Dendritic cell treated with granulocyte-macrophage colony-stimulating factor and Interleukin-4, amounts not matched to agents 40 ng/mL and 50 ng/mL, for 4 days (primary cell): ENCODE data around the gene SPON1.
"Not testable (repeated sequence)": the region's sequence is repeated elsewhere in the genome, so short reads cannot be mapped to it uniquely, and the experiment has no call there.

Experiments
- H3K27ac Mint-ChIP-seq: one replicate; pipeline ENCODE4 v1.8.0; 2022; ENCODE audit warnings: mild to moderate bottlenecking, mixed read lengths
- H3K27me3 Mint-ChIP-seq: one replicate; pipeline ENCODE4 v1.8.0; 2022; ENCODE audit warnings: mild to moderate bottlenecking, mixed read lengths
- H3K36me3 Mint-ChIP-seq: one replicate; pipeline ENCODE4 v1.8.0; 2022; ENCODE audit warnings: low read depth, mixed read lengths
- H3K4me1 Mint-ChIP-seq: one replicate; pipeline ENCODE4 v1.8.0; 2022; ENCODE audit warnings: low read depth, mixed read lengths
- H3K4me3 Mint-ChIP-seq: one replicate; pipeline ENCODE4 v1.8.0; 2022; ENCODE audit warnings: mild to moderate bottlenecking, moderate library complexity, mixed read lengths
- H3K9me3 Mint-ChIP-seq: one replicate; pipeline ENCODE4 v1.8.0; 2022; ENCODE audit warnings: mixed read lengths
- intact Hi-C: fragments of 100-400 bp; cut with micrococcal nuclease; formaldehyde crosslinking; loops from one replicate; pipeline ENCODE4 v1.15.0; 2022

Gene SPON1

GRCh38 chr11:14248580-14248981 is 286.1 kb downstream of the SPON1 start:
- H3K27ac Mint-ChIP-seq = no peak overlapping the region
- peaks cover 36% of the 10 kb centered on the region for H3K27me3 Mint-ChIP-seq
- H3K4me3 Mint-ChIP-seq = no peak overlapping the region
- no peaks in the 10 kb centered on the region for H3K9me3 Mint-ChIP-seq
- no peaks in the 10 kb centered on the region for H3K4me1 Mint-ChIP-seq
- intact Hi-C loops = no loop called here
- H3K36me3 Mint-ChIP-seq = no peaks in the 10 kb centered on the region

GRCh38 chr11:14249121-14249963 is 286.8 kb downstream of the SPON1 start:
- Mint-ChIP-seq H3K36me3 (no peaks in the 10 kb centered on the region), H3K27me3 (peaks cover 31% of the 10 kb centered on the region), H3K9me3 (no peaks in the 10 kb centered on the region), H3K4me3 (no peak overlapping the region), H3K27ac (no peak overlapping the region), H3K4me1 (no peaks in the 10 kb centered on the region)
- intact Hi-C loops = loop anchor here (1.0 kb wide), 2 partner anchors 293 to 477 kb away; no protein-coding TSS in a partner anchor

- intact Hi-C loops = no loop called here
- Mint-ChIP-seq H3K27me3 (peaks cover 27% of the 10 kb centered on the region), H3K9me3 (no peaks in the 10 kb centered on the region)
Observed at GRCh38 chr11:14251754-14252153, 289.2 kb downstream of the SPON1 start.

GRCh38 chr11:14252501-14252900 is 290.0 kb downstream of the SPON1 start:
- H3K4me3 Mint-ChIP-seq, intact Hi-C loops, H3K9me3 Mint-ChIP-seq, H3K4me1 Mint-ChIP-seq, H3K36me3 Mint-ChIP-seq, H3K27ac Mint-ChIP-seq: not testable (repeated sequence)
- peaks cover 23% of the 10 kb centered on the region for H3K27me3 Mint-ChIP-seq

More at GRCh38 chr11:14251754-14252153, 289.2 kb downstream of the SPON1 start:
- Mint-ChIP-seq H3K36me3 (no peaks in the 10 kb centered on the region), H3K4me1 (no peaks in the 10 kb centered on the region), H3K27ac (no peak overlapping the region), H3K4me3 (no peak overlapping the region)

- Mint-ChIP-seq H3K9me3 (no peaks in the 10 kb centered on the region), H3K27me3 (peaks cover 15% of the 10 kb centered on the region), H3K27ac (no peak overlapping the region), H3K4me1 (no peaks in the 10 kb centered on the region), H3K36me3 (no peaks in the 10 kb centered on the region), H3K4me3 (no peak overlapping the region)
- intact Hi-C loops = no loop called here
Observed at GRCh38 chr11:14253421-14253820, 290.9 kb downstream of the SPON1 start.

GRCh38 chr11:14253840-14254239 is 291.3 kb downstream of the SPON1 start:
- Mint-ChIP-seq H3K36me3 (no peaks in the 10 kb centered on the region), H3K27me3 (peaks cover 11% of the 10 kb centered on the region), H3K27ac (no peak overlapping the region), H3K9me3 (no peaks in the 10 kb centered on the region), H3K4me1 (no peaks in the 10 kb centered on the region), H3K4me3 (no peak overlapping the region)
- intact Hi-C loops = no loop called here

- no peaks in the 10 kb centered on the region for H3K4me1 Mint-ChIP-seq
- H3K27me3 Mint-ChIP-seq = peaks cover 14% of the 10 kb centered on the region
- H3K9me3 Mint-ChIP-seq = no peaks in the 10 kb centered on the region
- intact Hi-C loops = no loop called here
- H3K36me3 Mint-ChIP-seq = no peaks in the 10 kb centered on the region
- no peak overlapping the region for H3K27ac Mint-ChIP-seq
- no peak overlapping the region for H3K4me3 Mint-ChIP-seq
Observed at GRCh38 chr11:14254533-14255237, 292.2 kb downstream of the SPON1 start.

- Mint-ChIP-seq H3K27ac (no peak overlapping the region), H3K4me1 (no peaks in the 10 kb centered on the region), H3K27me3 (peaks cover 17% of the 10 kb centered on the region), H3K9me3 (no peaks in the 10 kb centered on the region), H3K36me3 (no peaks in the 10 kb centered on the region), H3K4me3 (no peak overlapping the region)
- intact Hi-C loops = no loop called here
Observed at GRCh38 chr11:14255238-14255534, 292.7 kb downstream of the SPON1 start.

- H3K4me3 Mint-ChIP-seq = no peak overlapping the region
- H3K27me3 Mint-ChIP-seq = peaks cover 22% of the 10 kb centered on the region
- no peaks in the 10 kb centered on the region for H3K9me3 Mint-ChIP-seq
- intact Hi-C loops = no loop called here
- no peak overlapping the region for H3K27ac Mint-ChIP-seq
- no peaks in the 10 kb centered on the region for H3K36me3 Mint-ChIP-seq
- no peaks in the 10 kb centered on the region for H3K4me1 Mint-ChIP-seq
Observed at GRCh38 chr11:14258221-14258935, 295.9 kb downstream of the SPON1 start.

GRCh38 chr11:14259186-14259784 is 296.8 kb downstream of the SPON1 start:
- H3K36me3 Mint-ChIP-seq = no peaks in the 10 kb centered on the region
- H3K27me3 Mint-ChIP-seq = peaks cover 22% of the 10 kb centered on the region
- no peaks in the 10 kb centered on the region for H3K4me1 Mint-ChIP-seq
- H3K4me3 Mint-ChIP-seq = no peak overlapping the region
- intact Hi-C loops = no loop called here
- no peaks in the 10 kb centered on the region for H3K9me3 Mint-ChIP-seq
- no peak overlapping the region for H3K27ac Mint-ChIP-seq

- H3K36me3 Mint-ChIP-seq = no peaks in the 10 kb centered on the region
- no peak overlapping the region for H3K27ac Mint-ChIP-seq
- intact Hi-C loops = no loop called here
- H3K4me3 Mint-ChIP-seq = no peak overlapping the region
- peaks cover 22% of the 10 kb centered on the region for H3K27me3 Mint-ChIP-seq
- no peaks in the 10 kb centered on the region for H3K9me3 Mint-ChIP-seq
- H3K4me1 Mint-ChIP-seq = no peaks in the 10 kb centered on the region
Observed at GRCh38 chr11:14259878-14260277, 297.4 kb downstream of the SPON1 start.

- Mint-ChIP-seq H3K27ac (no peak overlapping the region), H3K9me3 (no peaks in the 10 kb centered on the region), H3K36me3 (no peaks in the 10 kb centered on the region), H3K4me1 (no peaks in the 10 kb centered on the region), H3K4me3 (no peak overlapping the region), H3K27me3 (peaks cover 26% of the 10 kb centered on the region)
- intact Hi-C loops = no loop called here
Observed at GRCh38 chr11:14261066-14261465, 298.5 kb downstream of the SPON1 start.

- Mint-ChIP-seq H3K36me3 (no peaks in the 10 kb centered on the region), H3K4me3 (no peak overlapping the region), H3K4me1 (no peaks in the 10 kb centered on the region), H3K9me3 (no peaks in the 10 kb centered on the region), H3K27ac (no peak overlapping the region), H3K27me3 (peaks cover 27% of the 10 kb centered on the region)
- intact Hi-C loops = no loop called here
Observed at GRCh38 chr11:14262271-14262846, 299.8 kb downstream of the SPON1 start.
